Adrenal gland (tissue), 5 donors: ENCODE measurements around the gene TMEM235.

Source experiments
- POLR2A ChIP-seq, 2 donors: fragments of 450-650 bp; IDR thresholded peaks; one replicate each; pipeline ENCODE4 v1.6.1; 2017; ENCODE audit warnings: antibody characterized with exemption in 2 of 2, mild to moderate bottlenecking in 2 of 2, moderate library complexity in 1 of 2
- TF ChIP-seq, protein P1 (sequence below), 6 experiments: fragments of 450-650 bp in 4 of 6; fragments of 200-600 bp in 2 of 6; sonication (generic) in 1 of 6; IDR thresholded peaks; 1 replicate in 5 of 6; 2 replicates in 1 of 6; pipeline versions ENCODE4 v1.5.1 to v1.8.0; 2016 to 2021; ENCODE audit warnings: antibody characterized with exemption in 6 of 6, mild to moderate bottlenecking in 2 of 6, moderate library complexity in 1 of 6
- donor health status: DM: no; HTN: no; CAD: no.

DNA sequence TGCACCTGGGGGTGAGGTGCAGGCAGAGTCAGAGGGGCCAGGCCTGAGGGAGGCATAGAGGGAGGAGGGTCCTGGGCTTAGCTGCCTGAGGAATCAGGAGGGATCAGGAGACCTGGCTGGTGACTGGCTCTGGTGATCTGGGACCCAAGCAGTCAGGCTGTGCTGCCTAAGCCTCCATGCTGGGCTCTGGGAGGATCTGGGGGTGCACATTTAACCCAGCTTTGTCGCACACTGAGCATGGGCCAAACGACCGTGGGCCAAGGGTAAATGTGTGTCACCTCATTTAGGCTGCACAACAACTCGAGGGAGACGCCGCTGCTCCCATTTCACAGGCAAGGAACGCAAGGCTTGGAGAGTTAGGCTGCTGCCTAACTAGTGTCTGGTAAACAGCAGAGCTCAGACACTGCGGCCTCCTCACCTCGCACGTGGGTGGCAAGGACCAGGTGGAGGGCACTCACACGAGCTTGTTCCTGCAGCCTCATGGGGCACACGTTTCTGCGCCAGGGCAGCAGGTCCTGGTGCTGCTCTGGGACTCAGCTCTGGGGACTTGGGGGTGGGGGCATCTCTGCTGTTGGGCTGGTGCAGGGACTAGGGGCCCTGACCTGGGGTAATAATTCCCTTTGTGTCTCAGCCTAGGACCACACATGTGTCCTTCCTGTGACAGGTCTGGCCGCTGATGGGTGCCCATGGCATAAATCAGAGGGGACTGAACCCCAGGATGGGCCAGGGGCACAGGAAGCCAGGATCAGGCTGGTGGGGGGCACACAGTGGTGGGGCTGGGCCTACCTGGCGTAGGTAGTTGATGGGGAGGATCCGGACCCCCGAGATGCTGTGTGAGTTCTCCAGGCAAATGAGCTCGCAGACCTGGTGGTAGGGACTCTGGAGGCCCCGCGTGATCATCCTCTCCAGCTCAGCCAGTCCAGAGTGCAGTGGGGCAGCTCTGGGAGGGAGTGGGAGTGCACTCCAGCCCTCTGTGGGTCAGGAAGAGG is 18.7 kb downstream of the TMEM235 start:
- TF ChIP-seq, protein P1, sequence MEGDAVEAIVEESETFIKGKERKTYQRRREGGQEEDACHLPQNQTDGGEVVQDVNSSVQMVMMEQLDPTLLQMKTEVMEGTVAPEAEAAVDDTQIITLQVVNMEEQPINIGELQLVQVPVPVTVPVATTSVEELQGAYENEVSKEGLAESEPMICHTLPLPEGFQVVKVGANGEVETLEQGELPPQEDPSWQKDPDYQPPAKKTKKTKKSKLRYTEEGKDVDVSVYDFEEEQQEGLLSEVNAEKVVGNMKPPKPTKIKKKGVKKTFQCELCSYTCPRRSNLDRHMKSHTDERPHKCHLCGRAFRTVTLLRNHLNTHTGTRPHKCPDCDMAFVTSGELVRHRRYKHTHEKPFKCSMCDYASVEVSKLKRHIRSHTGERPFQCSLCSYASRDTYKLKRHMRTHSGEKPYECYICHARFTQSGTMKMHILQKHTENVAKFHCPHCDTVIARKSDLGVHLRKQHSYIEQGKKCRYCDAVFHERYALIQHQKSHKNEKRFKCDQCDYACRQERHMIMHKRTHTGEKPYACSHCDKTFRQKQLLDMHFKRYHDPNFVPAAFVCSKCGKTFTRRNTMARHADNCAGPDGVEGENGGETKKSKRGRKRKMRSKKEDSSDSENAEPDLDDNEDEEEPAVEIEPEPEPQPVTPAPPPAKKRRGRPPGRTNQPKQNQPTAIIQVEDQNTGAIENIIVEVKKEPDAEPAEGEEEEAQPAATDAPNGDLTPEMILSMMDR (IDR thresholded peaks at IDR 0.05) = no peak
- TF ChIP-seq POLR2A (IDR thresholded peaks at IDR 0.05) = no peak
